Body of pancreas (tissue), 4 donors: ENCODE measurements around the gene MEX3A.

Experiments used
- POLR2A ChIP-seq, 3 donors: fragments of 450-650 bp; IDR thresholded peaks; one replicate each; pipeline ENCODE4 v1.6.1; 2016; ENCODE audit warnings: antibody characterized with exemption in 3 of 3, mild to moderate bottlenecking in 2 of 3
- TF ChIP-seq, protein P1 (sequence below), 7 experiments: fragments of 450-650 bp in 4 of 7; fragments of 200-600 bp in 3 of 7; sonication (generic) in 3 of 7; IDR thresholded peaks; one replicate each; pipeline ENCODE4 v1.5.1; 2016 to 2019; ENCODE audit warnings: antibody characterized with exemption in 7 of 7

DNA sequence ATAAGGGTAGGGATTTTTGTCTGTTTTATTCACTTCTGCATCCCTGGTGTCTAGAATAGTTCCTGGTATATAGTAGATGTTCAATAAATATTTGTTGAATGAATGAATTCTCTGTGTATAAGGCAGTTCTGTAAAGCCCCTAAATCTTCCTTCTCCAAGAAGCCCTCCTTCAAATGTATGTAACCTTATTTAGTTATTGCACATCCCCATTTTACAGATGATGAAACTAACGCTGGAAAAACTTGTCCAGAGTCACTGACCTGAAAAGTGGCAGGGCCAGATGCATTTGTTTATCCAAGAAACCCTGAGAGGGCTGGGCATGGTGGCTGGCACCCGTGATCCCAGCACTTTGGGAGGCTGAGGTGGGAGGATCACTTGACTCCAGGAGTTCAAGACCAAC, 28.0 kb upstream of the MEX3A start:
- TF ChIP-seq, protein P1, sequence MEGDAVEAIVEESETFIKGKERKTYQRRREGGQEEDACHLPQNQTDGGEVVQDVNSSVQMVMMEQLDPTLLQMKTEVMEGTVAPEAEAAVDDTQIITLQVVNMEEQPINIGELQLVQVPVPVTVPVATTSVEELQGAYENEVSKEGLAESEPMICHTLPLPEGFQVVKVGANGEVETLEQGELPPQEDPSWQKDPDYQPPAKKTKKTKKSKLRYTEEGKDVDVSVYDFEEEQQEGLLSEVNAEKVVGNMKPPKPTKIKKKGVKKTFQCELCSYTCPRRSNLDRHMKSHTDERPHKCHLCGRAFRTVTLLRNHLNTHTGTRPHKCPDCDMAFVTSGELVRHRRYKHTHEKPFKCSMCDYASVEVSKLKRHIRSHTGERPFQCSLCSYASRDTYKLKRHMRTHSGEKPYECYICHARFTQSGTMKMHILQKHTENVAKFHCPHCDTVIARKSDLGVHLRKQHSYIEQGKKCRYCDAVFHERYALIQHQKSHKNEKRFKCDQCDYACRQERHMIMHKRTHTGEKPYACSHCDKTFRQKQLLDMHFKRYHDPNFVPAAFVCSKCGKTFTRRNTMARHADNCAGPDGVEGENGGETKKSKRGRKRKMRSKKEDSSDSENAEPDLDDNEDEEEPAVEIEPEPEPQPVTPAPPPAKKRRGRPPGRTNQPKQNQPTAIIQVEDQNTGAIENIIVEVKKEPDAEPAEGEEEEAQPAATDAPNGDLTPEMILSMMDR (IDR thresholded peaks at IDR 0.05) = no peak
- TF ChIP-seq POLR2A (IDR thresholded peaks at IDR 0.05) = no peak
